Fibroblast of the conjunctiva (primary cell): ENCODE measurements around the gene FOXQ1.
A peak's percentile ranks its signal among the peaks of the same experiment; 100 is the strongest.
"Not testable (repeated sequence)": the region's sequence is repeated elsewhere in the genome, so short reads cannot be mapped to it uniquely, and the experiment has no call there.

ENCODE experiments used
- DNase-seq: peaks from one replicate; pipeline ENCODE4 v3.0.0-alpha.2; 2010; ENCODE audit warnings: low read depth

FOXQ1 gene

DNA sequence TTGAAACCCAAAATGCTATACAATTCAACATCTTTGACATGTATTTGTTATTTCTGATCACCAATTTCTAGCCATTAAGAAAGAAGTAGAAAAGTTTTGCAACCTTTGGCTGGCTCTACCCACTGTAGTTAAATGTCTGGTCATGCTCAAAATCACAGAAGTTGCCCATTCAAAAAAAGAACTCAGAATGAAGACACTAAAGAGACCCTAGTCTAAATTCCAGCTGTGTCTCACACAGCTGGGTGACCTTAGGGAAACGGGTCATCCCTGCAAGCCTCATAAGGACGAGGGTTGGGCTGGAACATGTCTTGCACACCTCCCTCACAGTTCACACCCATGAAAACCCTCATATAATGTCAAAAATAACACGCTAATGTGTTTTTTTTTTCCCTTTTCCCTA, 10.3 kb downstream of the FOXQ1 start:
- no peak for DNase-seq

DNA sequence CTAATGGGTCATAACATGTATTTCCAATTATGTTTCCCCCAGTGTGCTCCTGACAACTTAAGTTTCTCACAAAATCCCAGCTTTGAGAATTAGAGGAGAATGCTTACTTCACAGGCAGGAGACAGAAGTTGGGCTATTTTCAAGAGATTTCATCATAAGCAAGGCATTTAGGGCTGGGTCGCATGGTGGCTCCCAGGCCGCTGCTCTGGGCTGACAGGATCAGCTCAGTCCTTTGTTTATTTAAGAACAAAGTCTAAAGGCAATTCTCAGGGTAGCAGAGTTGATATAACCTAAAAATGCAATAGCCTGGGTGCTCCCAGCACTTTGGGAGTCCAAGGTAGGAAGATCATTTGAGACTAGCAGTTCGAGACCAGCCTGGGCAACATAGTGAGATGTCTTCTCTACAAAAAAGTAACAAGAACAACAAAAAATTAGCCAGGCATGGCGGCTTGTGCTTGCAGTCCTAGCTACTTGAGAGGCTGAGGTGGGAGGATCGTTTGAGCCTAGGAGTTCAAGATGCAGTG, 10.9 kb downstream of the FOXQ1 start:
- peak; percentile 57 for DNase-seq

DNA sequence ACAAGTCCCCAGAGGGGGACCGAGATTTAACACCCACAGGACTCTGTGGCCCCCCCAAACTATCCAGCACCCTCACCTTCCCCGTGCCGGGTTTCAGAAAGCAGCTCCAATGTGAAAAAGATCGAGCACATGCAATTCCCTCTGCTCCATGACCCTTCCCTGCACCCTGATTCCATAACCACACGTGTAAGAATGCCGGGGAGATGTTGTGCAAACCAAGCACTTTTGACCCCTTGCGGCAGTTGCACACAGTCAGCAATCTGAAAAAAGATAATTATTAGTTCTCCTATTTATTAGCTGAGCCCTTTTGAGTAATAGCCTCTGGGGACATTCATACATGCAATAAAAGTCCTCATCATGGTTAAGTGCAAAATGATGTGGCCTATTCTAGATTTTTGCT, 13.0 kb downstream of the FOXQ1 start:
- DNase-seq: no peak

DNA sequence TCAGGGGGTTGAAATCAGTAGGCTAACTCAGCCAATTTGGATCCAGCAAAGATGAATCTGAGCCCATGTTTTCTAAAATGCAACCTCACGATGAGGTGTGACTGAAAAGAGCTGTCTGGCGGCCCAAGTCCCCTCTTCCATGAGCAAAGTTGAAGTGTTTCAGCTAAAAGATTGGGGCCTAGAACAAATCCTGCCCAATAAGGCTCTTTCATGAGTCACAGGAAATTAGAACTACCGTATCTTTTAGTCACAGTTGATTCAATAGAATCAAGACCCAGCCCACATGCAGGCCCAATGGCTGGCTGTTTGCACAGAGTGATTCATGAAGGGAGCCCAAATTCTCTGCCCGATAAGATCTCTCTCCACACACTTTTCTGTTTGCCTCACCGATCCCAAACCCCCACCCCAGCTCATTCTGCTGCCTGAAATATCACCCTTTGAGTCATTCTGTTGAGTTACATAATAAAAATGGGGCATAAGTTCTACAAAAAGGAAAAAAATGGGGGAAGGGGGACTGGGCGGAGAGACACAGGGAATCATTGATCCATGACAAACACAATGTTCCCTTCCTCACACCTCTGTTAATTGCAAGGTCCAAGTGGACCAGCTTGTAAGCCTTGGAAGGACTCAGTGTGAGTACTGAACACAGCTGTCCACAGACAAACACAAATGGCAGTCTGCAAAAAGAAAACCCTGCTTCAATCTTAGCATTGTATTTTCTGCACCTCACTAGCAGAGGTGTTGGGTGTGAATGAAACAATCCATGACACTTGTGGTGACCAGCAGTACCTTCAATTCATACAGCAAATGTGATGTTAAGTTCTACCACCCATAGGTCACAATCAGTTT, 13.8 kb downstream of the FOXQ1 start:
- DNase-seq: peak; percentile 46

DNA sequence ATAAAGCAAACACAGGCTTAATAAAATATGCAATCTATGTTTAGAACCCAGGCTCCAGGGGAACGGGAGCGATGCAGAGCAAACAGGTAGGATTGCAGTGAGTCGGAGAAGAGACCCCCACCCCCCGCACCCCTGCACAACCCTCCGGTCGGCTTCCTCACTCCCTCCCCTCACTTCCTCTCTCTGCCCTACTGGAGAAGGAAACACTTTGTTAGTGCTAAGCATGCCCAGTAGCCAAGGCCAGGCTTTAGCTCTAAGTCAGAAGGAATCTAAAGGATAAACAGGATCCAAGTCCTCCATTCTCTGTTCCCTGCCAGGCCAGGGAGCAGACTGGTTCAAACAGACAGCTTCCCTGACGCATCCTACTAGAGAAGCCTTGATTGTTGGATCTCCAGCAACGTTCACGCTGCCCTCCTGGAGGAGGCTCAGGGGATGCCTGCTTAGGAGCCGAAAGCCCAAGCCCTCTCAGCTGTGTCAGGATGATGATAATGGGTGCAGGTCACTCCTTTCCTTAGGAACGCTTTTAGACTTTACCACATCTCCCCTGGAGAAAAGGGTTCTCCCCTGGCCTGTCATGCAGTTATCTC, 14.7 kb downstream of the FOXQ1 start:
- no peak for DNase-seq

DNA sequence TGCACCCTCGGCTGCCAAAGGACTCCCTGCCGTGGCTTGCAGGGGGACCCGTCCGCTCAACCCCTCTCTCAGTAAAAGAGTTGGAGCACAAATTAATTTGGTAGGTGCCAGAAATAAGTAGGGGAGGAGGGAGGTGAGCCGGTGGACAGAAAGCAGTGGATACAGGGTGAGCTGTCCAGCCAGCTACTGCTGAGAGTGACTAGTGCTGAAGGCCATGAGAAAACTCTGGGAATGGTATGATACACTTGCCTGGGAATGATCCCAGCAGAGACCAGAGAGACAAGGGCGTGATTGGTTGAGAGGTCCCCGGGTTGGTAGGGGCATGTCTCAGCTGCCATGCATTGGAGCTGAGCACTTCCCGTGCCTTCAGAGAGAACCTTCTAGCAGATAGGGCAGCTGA, 15.7 kb downstream of the FOXQ1 start:
- DNase-seq: no peak

DNA sequence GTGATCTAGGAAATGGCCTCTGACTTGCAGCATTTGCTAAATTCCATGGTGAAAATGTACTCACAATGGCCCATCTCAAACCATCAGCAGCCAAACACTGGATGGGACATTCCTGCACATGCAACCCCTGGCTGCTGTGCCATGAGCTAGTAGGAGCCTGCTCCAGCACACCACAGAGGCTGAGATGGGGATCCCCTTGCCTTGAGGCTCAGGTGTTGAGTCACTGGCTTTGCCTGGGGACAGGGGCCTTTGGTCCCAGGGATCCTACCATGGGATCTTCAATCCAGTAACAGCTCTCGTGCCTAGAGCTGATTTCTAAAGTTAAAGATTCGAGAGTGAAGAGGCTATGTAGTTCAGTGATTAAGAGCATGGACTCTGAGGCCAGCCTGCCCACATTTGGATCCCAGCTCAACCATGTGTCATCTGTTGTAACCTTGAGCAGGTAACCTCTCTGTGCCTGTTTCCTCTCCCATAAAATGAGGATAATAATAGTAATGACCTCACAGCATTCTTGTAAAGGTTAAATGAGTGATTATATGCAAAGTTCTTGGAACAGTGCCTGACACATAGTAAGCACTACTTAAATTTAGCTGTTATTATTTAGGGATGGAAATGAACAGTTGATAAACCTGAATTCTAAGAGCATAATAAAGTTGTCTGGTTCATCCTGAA, 16.4 kb downstream of the FOXQ1 start:
- DNase-seq: no peak

DNA sequence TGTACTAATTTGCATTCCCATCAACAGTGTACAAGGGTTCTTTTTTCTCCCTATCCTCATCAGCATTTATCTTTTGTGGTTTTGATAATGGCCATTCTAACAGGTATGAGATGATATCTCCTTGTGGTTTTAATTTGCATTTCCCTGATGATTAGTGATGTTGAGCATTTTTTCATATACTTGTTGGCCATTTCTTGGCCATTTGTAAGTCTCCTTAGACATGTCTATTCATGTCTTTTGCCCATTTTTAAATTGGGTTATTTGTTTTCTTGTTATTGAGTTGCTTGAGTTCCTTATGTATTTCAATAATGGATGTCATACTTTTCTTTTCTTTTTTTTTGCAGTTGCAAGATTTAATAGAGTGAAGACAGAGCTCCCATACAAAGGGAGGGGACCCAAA, 17.8 kb downstream of the FOXQ1 start:
- DNase-seq: no peak

DNA sequence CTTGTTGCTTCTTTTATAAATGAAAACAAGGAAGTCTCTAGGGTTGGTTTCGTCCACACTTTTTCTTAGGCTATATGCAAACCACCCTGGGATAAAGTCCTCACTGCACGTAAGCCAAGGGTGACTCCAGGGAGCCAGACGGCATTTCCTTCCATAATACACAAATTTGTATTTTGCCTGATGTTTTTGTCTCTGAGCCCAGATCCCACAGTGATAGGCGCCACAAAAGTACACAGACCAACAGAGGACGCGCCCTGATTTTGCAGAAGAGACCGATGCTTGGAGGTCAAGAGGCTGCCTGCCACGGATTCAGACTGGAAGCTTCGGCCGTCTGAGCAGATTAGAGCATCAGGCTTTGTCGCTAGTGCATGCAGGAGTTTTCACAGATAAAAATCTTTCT, 22.8 kb downstream of the FOXQ1 start:
- DNase-seq: no peak

DNA sequence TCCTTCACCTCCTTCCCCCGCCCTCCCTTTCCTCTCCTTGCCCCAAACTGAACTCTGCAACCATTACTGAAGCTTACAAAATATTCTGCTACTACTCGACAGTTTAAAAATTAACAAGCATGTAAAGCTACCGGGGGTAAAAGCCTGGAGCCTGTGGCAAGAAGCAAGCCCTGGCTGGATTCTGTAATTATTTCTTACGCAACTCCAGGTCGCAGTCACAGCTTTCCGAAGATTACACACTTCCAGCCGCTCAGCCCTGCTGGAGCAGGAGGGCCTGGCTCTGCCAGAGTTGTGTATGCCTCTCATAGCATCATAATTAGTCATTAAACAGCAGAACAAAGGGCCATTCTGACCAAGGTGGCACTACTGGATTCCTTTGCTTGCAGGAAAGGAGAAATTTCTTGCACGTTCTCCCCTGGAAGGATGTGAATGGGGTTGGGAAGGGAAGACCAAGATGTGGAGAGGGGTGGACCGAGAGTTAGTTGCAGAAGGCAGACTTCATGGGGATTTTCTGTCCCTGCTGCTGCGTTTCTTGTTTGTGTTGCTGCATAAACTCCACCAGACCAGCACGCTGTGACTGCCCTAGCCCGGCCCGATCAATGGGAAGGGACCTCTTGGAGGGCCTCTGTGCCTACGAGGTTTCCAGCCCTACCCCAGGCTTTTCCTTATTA, 23.6 kb downstream of the FOXQ1 start:
- DNase-seq: peak; percentile 63

DNA sequence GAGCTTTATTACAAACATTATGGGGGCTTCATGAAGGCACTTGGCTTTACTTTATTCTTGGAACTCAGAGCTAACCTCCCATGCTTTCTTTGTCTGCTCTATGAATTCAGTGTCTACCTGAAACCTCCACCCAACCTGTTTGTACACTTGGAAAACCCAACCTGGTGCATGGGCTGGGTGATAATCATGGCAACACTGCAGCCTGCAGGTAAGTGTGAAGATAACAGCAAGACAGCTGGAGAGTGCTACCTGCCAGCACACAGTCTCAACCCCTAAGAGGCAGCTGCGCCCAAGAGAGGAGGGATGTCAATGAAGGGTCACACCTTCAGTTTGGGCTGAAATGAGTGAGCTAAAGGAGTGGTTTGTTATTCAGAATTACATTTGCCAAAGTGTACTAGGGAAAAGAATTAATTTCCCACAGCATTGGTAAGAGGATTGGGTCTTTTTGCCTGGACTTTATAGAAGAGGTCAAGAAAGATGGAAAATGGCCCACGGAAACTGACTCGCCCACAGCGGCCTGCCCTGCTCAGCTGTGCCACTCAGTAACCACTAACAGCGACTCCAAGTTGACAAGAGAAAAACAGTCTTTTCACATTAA, 24.4 kb downstream of the FOXQ1 start:
- DNase-seq: no peak

DNA sequence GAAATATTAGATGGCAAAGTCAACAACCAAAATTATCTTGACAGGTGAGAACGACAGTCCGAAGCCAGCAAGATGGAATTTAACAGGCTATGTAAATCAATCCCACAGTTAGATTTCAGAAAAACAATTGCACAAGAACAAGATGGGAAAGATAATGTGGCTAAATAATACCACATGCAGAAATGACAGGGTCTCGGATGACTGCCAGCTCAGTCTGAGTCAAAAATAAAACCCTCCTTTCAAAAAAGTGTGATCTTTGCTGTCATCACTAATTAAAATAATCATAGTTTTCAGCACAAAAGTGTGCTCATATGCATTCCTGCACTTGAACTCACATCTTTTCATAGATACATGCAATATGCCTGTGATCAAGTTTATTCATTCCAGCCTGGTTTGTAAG, 25.9 kb downstream of the FOXQ1 start:
- DNase-seq: no peak

DNA sequence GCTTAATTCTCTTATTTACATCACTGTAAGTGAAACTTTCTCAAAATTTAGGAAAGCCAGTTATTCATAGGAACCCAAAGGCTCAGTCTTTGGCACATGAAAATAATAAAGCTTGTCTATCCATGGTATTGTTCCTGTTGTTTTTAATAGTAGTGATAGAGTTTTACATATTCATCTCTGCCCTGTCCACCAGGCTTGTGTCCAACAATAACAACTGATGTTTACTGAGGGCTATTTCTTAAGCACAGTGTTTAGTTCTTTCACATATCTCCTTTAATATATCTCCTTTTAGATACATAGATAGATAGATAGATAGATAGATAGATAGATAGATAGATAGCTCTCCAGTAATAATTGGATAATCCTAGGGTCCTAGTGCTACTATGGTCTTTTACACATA, 34.2 kb downstream of the FOXQ1 start:
- DNase-seq: no peak

DNA sequence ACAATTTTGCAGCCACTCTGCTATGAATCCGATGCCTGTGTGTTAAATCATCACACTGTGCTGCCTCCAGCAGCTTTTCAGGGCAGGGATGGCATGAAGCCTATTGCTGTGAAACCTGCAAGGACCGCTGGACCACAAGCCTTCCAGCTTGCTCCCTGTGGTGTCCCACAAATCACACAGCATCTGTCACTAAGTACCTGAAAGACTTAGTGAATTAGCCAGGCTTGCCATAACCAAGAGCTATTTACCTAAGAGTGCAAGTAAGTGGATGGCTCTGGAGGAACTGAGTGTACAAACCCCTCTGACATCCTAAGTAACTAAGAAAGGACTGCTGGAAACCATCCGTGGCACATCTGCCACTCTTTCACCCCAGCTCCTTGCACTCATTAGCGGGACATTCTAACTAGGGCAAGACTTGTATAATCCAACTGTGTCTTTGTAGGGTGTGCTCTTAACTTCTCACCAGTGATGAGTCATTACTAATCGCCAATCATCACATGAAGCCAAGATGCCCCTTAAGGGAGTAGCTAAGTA, 34.7 kb downstream of the FOXQ1 start:
- DNase-seq: no peak

DNA sequence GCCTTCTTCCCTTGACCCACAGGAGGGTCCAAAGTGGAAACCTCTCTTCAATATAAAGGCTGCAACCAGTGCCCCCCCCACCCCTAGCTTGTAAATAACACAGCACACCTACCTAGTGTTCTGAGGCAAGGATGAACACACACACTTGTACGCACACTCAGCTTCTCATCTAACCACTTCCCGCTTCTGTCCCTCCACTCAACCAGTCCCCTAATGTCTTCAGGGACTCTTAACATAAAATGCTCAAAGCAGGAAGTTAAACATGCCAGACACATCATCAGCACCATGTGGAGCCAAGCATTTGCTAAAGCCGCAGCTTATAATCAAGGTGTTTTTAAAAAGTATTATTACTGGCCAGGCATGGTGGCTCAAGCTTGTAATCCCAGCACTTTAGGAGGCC, 35.3 kb downstream of the FOXQ1 start:
- no peak for DNase-seq

DNA sequence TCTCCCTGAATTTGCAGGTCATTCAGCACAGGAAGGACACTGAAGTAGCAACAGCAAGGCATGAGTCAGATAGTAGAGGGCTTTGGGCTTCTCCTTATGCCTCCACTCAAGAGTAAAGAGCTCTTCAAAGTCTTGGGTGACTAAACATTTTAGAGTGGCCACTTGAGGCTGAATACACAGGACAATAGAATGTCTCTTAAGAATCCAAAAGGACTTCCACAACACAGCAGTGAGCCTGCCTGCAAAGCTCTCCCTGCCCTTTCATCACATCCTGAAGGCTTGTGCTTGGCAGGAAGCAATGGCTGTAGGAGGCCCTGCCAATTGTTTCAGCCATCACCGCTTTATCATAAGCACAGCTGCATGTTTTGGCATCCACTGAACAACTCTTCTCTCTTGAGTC, 36.8 kb downstream of the FOXQ1 start:
- DNase-seq: peak; percentile 46

DNA sequence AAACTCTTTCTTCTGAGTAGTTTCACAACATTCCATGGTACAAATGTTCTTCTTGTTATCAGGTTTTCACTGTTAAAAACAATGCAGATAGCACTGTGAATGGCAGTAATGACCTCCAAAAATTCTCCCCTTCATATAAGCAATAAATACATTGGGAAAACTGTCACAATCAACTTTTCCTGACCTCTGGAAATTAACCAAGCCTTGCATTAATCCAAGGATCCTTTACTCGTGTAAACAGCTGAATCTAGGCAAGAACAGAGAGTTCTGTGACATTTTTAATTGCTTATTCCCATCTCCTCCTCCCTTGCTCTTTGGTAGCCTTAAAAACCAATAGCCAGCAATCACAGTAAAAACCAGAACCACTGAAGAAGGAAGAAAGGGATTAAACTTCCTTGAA, 37.8 kb downstream of the FOXQ1 start:
- no peak for DNase-seq

DNA sequence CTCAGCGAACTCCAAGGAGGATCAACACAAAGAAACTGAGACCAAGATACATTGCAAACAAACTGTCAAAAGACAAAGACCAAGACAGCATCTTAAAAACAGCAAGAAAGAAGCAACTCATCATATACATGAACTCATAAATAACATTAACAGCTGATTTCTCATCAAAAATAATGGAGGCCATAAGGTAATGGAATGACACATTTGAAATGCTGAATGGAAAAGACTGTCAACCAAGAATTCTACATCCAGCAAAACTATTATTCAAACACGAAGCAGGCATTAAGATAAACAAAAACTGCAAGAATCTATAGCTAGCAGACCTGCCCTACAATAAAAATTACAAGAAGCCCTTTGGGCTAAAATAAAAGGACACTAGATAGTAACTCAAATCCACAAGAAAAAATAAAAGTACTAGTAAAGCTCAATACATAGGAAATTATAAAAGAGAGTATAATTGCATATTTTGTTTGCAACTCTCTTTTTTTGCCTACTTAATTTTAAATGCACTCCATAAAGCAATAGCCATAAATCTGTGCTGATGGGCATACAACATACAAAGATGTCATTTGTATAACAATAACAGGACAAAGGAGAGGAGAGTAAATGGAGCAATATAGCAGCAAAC, 39.6 kb downstream of the FOXQ1 start:
- no peak for DNase-seq

DNA sequence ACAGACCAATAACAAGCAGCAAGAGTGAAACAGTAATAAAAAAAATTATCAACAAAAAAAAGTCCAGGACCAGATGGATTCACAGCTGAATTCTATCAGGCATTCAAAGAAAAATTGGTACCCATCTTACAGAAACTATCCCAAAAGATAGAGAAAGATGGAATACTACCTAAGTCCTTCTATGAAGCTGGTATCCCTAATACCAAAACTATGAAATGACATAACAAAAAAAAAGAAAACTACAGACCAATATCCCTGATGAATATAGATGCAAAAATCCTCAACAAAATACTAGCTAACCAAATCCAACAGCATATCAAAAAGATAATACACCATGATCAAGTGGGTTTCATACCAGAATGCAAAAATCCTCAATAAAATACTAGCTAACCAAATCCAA, 43.2 kb downstream of the FOXQ1 start:
- not testable (repeated sequence) for DNase-seq

DNA sequence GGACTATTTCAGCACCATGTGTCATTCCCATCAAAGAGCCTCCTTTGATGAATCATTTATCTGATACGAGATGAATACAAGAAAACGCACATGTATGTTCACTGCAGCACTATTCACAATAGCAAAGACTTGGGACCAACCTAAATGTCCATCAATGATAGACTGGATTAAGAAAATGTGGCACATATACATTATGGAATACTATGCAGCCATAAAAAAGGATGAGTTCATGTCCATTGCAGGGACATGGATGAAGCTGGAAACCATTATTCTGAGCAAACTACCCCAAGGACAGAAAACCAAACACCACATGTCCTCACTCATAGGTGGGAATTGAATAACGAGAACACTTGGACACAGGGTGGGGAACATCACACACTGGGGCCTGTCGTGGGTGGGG, 49.8 kb downstream of the FOXQ1 start:
- DNase-seq: not testable (repeated sequence)

DNA sequence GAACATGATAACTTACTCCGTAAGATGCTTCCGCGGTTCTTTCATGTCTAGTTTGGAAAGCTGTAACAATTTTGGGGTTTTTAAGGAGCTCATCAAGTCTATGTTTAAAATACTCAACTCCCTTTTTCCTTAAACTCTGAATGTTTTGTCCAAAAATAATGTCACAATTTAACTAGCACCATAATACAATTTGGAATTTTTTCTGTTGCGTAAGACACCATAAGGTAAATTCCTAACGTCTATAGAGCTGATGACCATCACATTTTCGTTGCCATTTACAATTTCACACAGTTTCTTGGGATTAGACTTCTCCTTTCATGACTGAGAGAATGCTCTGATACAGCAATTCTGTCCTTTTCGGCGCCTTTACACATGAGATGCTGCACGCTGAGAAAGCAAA, 50.7 kb downstream of the FOXQ1 start:
- DNase-seq: no peak
